Measurements from ENCODE around the gene ACP1. TPM values are rescaled to one million over a fixed set of nuclear protein-coding genes. Genes with fewer than 3 reads are reported as not detected.

Gene ACP1
- total RNA-seq, 4 donors from 2014 or later: 62.3 to 69.0 (median 65.3) TPM

GRCh38 chr2:319059-319600, 54.4 kb downstream of the ACP1 start:
- DNase-seq (ENCODE audit: low spot score): no peak

GRCh38 chr2:320561-320960, 55.8 kb downstream of the ACP1 start:
- no peak for TF ChIP-seq CTCF (IDR thresholded peaks at IDR 0.05)
- no peak for ATAC-seq (ENCODE audit: low FRiP score)

More at GRCh38 chr2:319059-319600, 54.4 kb downstream of the ACP1 start:
- ATAC-seq (ENCODE audit: low FRiP score): no peak
- TF ChIP-seq CTCF (IDR thresholded peaks at IDR 0.05): no peak

GRCh38 chr2:322326-322725, 57.6 kb downstream of the ACP1 start:
- no peak for DNase-seq (ENCODE audit: low spot score)
- ATAC-seq (ENCODE audit: low FRiP score): no peak
- no peak for TF ChIP-seq CTCF (IDR thresholded peaks at IDR 0.05)

More at GRCh38 chr2:320561-320960, 55.8 kb downstream of the ACP1 start:
- no peak for DNase-seq (ENCODE audit: low spot score)

GRCh38 chr2:323035-323434, 58.3 kb downstream of the ACP1 start:
- DNase-seq (ENCODE audit: low spot score) (no peak), ATAC-seq (ENCODE audit: low FRiP score) (no peak)
- TF ChIP-seq CTCF (IDR thresholded peaks at IDR 0.05): no peak

Other genes with a start within 250 kb of the ACP1 start
- gene FAM110C, start 218.4 kb upstream of the ACP1 start, total RNA-seq: 10 to 100 TPM in 2 of 4 donors, 1 to 10 TPM in 1, under 1 TPM in 1; 0.63 to 78.6 (median 18.0) TPM
- gene SH3YL1, start 915 bp upstream of the ACP1 start, total RNA-seq: 10 to 100 TPM; 23.9 to 41.9 (median 32.0) TPM
- gene ALKAL2, start 23.1 kb downstream of the ACP1 start, total RNA-seq: 10 to 100 TPM in 3 of 4 donors, 1 to 10 TPM in 1; 4.8 to 45.6 (median 17.0) TPM